Epithelial cell of proximal tubule (primary cell): Measurements from ENCODE around the gene CAMKMT. TPM values are rescaled to one million over a fixed set of nuclear protein-coding genes. Genes with fewer than 3 reads are reported as not detected.

Source experiments
- DNase-seq: peaks from one replicate; pipeline ENCODE4 v3.0.0-alpha.2; 2011; ENCODE audit warnings: low read depth
- H3K4me3 ChIP-seq: 2 replicates; pipeline ENCODE4 v1.5.1; 2011; ENCODE audit warnings: low read depth, mild to moderate bottlenecking, low read length
- CTCF ChIP-seq: conservative IDR thresholded peaks from 2 replicates; pipeline ENCODE4 v1.5.1; 2012; ENCODE audit warnings: low read depth, mild to moderate bottlenecking, low read length
- total RNA-seq: library from RNA; depleted of rRNA; stranded (reverse); fragments of >200 nt; gene quantifications from 2 replicates; pipeline ENCODE4 v1.2.3, GENCODE V29; 2015

Gene CAMKMT
- total RNA-seq, 1 donor from 2014 or later = 2.4 TPM

- no peak for DNase-seq
These were observed 390.2 kb downstream of the CAMKMT start for GRCh38 chr2:44751754-44752479.

DNA sequence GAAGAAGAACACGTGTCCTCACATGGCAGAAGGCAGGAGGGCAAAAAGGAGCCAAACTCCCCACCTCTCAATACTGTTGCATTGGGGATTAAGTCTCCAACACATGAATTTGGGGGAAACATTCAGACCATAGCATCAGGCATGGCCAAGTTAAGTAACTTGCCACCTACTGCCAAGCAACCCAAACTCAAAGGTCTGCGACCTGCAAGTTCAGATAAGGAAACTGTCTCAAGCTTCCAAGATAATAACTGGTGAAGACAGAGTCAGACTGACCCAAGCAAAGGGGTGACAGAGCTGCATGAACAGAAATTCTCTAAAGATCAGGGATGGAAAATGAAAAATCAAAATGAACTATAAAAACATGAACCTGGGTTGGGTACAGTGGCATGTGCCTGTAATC is 391.0 kb downstream of the CAMKMT start:
- no peak for DNase-seq
- no peak for TF ChIP-seq CTCF
- H3K4me3 ChIP-seq = no peak overlapping the region

More at GRCh38 chr2:44751754-44752479, 390.2 kb downstream of the CAMKMT start:
- TF ChIP-seq CTCF = no peak
- H3K4me3 ChIP-seq = no peak overlapping the region

GRCh38 chr2:44753552-44754285 is 392.0 kb downstream of the CAMKMT start:
- no peak overlapping the region for H3K4me3 ChIP-seq
- no peak for DNase-seq
- TF ChIP-seq CTCF = no peak

- H3K4me3 ChIP-seq = no peak overlapping the region
- no peak for DNase-seq
- no peak for TF ChIP-seq CTCF
These were observed 396.8 kb downstream of the CAMKMT start for GRCh38 chr2:44758591-44758990.

DNA sequence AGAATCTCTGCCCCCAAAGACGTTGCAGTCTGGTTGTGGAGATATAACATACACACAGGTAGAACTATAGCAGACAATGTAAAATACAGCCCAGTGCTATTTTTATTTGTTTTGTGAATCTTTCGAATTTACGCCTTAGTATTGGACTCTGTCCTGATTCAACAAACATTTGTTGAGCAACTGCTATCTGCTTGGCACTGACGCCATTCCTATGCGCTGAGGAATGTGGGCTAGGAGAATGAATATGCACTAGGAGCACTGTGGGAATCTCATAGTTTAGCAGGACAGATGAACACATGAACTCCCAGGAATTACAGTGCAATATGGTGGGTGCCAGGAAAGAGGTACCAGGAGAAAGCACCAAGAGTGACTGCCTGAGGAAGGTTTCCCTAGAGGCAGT is 398.1 kb downstream of the CAMKMT start:
- TF ChIP-seq CTCF = no peak
- no peak for DNase-seq
- no peak overlapping the region for H3K4me3 ChIP-seq

DNA sequence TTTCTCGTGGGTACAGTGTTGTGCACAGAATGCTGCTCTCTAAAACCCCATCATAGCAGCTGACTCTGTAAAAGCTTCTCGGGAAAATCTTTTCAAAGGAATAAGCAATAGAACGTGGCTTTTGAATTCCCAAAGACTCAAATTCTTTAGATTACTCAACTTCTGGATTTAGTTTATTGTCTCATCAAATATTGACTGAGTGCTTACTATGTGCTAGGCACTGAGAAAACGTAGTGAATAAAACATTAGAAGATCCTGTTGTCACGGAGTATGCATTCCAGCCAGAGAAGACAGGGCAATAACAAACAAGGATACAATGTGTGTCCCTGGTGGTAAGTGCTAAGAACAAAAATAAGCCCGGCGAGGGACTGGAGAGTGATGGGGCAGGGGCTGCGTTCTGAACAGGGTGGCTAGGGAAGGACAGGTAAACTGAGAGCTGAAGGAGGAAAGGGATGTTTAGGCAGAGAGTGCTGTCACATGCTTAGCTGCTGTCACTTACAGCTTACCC is 401.6 kb downstream of the CAMKMT start:
- TF ChIP-seq CTCF = no peak
- DNase-seq = no peak
- no peak overlapping the region for H3K4me3 ChIP-seq
